DND-41 (cell line): Measurements from ENCODE around the gene DEGS1.

Experiments
- EZH2 ChIP-seq: IDR thresholded peaks from 3 replicates; pipeline ENCODE4 v1.6.1; 2012; ENCODE audit warnings: borderline replicate concordance, low read depth, mild to moderate bottlenecking, moderate library complexity, low read length, inconsistent platforms; ENCODE audit not compliant: severe bottlenecking
- TF ChIP-seq, protein P1 (sequence below): IDR thresholded peaks from 2 replicates; pipeline ENCODE4 v1.5.1; 2012; ENCODE audit warnings: borderline replicate concordance, low read length, moderate library complexity, mild to moderate bottlenecking; ENCODE audit not compliant: poor library complexity, severe bottlenecking; ENCODE audit errors: extremely low read depth

DNA sequence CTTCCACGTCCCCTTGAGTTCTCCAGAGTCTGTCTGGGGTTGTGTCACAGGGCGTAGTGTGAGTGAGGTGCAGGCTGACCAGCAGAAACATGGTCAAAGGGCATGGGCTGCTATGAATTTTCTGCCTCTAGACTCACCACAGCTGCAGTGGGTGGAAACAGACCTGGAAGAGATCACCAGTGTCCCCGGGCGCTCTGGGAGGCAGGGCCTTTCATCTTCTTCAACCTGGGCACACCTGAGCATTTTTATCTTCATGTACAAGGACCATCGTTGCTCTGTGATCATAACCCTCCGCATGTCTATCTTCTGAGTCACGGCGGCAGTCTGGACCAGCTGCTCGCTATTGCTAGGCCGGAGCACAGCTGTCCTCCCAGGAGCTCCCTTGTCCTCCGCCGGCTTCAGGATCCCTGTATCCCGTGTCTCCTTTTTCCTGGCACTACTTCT, 29.6 kb downstream of the DEGS1 start:
- TF ChIP-seq, protein P1, sequence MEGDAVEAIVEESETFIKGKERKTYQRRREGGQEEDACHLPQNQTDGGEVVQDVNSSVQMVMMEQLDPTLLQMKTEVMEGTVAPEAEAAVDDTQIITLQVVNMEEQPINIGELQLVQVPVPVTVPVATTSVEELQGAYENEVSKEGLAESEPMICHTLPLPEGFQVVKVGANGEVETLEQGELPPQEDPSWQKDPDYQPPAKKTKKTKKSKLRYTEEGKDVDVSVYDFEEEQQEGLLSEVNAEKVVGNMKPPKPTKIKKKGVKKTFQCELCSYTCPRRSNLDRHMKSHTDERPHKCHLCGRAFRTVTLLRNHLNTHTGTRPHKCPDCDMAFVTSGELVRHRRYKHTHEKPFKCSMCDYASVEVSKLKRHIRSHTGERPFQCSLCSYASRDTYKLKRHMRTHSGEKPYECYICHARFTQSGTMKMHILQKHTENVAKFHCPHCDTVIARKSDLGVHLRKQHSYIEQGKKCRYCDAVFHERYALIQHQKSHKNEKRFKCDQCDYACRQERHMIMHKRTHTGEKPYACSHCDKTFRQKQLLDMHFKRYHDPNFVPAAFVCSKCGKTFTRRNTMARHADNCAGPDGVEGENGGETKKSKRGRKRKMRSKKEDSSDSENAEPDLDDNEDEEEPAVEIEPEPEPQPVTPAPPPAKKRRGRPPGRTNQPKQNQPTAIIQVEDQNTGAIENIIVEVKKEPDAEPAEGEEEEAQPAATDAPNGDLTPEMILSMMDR = no peak
- no peak for TF ChIP-seq EZH2
